GM12892 (cell line): Measurements from ENCODE around the gene GATA1. TPM values are rescaled to one million over a fixed set of nuclear protein-coding genes. Genes with fewer than 3 reads are reported as not detected.

Source experiments
- DNase-seq: peaks from one replicate; pipeline ENCODE4 v3.0.0; 2011; ENCODE audit not compliant: insufficient read length
- FAIRE-seq: peaks from 2 replicates; lab custom pipeline; 2011; peaks lifted over from hg19 to GRCh38; lab: Jason Lieb, UNC
- POLR2A ChIP-seq: IDR thresholded peaks from 2 replicates; pipeline ENCODE4 v1.6.1; 2011; ENCODE audit warnings: low read depth, low read length, control low read depth
- POLR2AphosphoS5 ChIP-seq: IDR thresholded peaks from 2 replicates; pipeline ENCODE4 v1.6.1; 2011; ENCODE audit warnings: low read depth, low read length, control low read depth
- TAF1 ChIP-seq: IDR thresholded peaks from 2 replicates; pipeline ENCODE4 v1.6.1; 2011; ENCODE audit warnings: low read depth, mild to moderate bottlenecking, control low read depth, low read length, borderline replicate concordance
- polyA plus RNA-seq: library from polyadenylated mRNA; unstranded; fragments of >200 nt; gene quantifications from one replicate; pipeline ENCODE4 v1.2.1, GENCODE V29; 2012; ENCODE audit warnings: missing spikeins, inconsistent platforms; ENCODE audit not compliant: missing spikeins

Gene GATA1
- polyA plus RNA-seq: 0.40 TPM

- DNase-seq (no peak), FAIRE-seq (no peak)
- TF ChIP-seq POLR2AphosphoS5 (no peak), POLR2A (no peak), TAF1 (no peak)
These were observed at the start of gene GATA1 for GRCh38 chrX:48786341-48786800. Gene GATA1, plus strand, starts transcription at chrX:48786590. Its CDS starts 4,520 bp downstream, at chrX:48791110.

GRCh38 chrX:48736878-48737212 is 49.5 kb upstream of the GATA1 start:
- FAIRE-seq: no peak
- DNase-seq: no peak
- TF ChIP-seq TAF1 (no peak), POLR2AphosphoS5 (no peak), POLR2A (no peak)

GRCh38 chrX:48737213-48737938 is 49.0 kb upstream of the GATA1 start:
- TF ChIP-seq TAF1: no peak
- peak; percentile 62 for TF ChIP-seq POLR2AphosphoS5
- peak; percentile 70 for TF ChIP-seq POLR2A
- FAIRE-seq: peak; percentile 46

GRCh38 chrX:48737940-48738339 is 48.5 kb upstream of the GATA1 start:
- FAIRE-seq (no peak), DNase-seq (no peak)
- 0 out of 2 replicates have a peak, but pooled peaks have one; percentile 9 for TF ChIP-seq TAF1
- no peak for TF ChIP-seq POLR2AphosphoS5
- no peak; the same call in 1 of the 2 replicates for TF ChIP-seq POLR2A

More at GRCh38 chrX:48737213-48737938, 49.0 kb upstream of the GATA1 start:
- DNase-seq: peak; percentile 66

- FAIRE-seq: no peak
- TF ChIP-seq POLR2AphosphoS5: no peak
- TF ChIP-seq POLR2A: no peak
- TF ChIP-seq TAF1: no peak
- DNase-seq: no peak
These were observed 44.6 kb upstream of the GATA1 start for GRCh38 chrX:48741834-48742233.

GRCh38 chrX:48745222-48745621 is 41.2 kb upstream of the GATA1 start:
- DNase-seq: no peak

GRCh38 chrX:48747415-48748016 is 38.9 kb upstream of the GATA1 start:
- no peak for TF ChIP-seq TAF1
- TF ChIP-seq POLR2AphosphoS5: no peak
- TF ChIP-seq POLR2A: no peak
- DNase-seq: no peak
- FAIRE-seq: no peak

More at GRCh38 chrX:48745222-48745621, 41.2 kb upstream of the GATA1 start:
- no peak for FAIRE-seq
- no peak for TF ChIP-seq POLR2A
- no peak for TF ChIP-seq POLR2AphosphoS5
- TF ChIP-seq TAF1: no peak

- no peak for TF ChIP-seq POLR2A
- no peak for TF ChIP-seq POLR2AphosphoS5
- no peak for TF ChIP-seq TAF1
- no peak for FAIRE-seq
- no peak for DNase-seq
These were observed 37.2 kb upstream of the GATA1 start for GRCh38 chrX:48749182-48749581.

GRCh38 chrX:48751343-48751742 is 35.0 kb upstream of the GATA1 start:
- FAIRE-seq (no peak), DNase-seq (no peak)
- TF ChIP-seq TAF1 (no peak), POLR2AphosphoS5 (no peak), POLR2A (no peak)

- TF ChIP-seq POLR2AphosphoS5 (no peak), TAF1 (no peak), POLR2A (no peak)
- no peak for DNase-seq
- no peak for FAIRE-seq
These were observed 33.9 kb upstream of the GATA1 start for GRCh38 chrX:48752498-48752897.

- FAIRE-seq (no peak), DNase-seq (no peak)
- TF ChIP-seq TAF1 (no peak), POLR2AphosphoS5 (no peak), POLR2A (no peak)
These were observed 32.6 kb upstream of the GATA1 start for GRCh38 chrX:48753708-48754228.

GRCh38 chrX:48754238-48754637 is 32.2 kb upstream of the GATA1 start:
- no peak for FAIRE-seq
- TF ChIP-seq POLR2AphosphoS5: no peak
- DNase-seq: no peak
